SK-N-DZ (cell line): ENCODE data around the gene TAB3. TPM values are rescaled to one million over a fixed set of nuclear protein-coding genes. Genes with fewer than 3 reads are reported as not detected.

Source experiments
- DNase-seq: peaks from one replicate; pipeline ENCODE4 v3.0.0-alpha.2; 2015; ENCODE audit warnings: low spot score
- polyA plus RNA-seq, 2 experiments: library from polyadenylated mRNA; depleted of rRNA; stranded (reverse); fragments of >200 nt; gene quantifications; 2 replicates each; pipeline ENCODE4 v1.2.3, GENCODE V29; 2014

The TAB3 gene, protein sequence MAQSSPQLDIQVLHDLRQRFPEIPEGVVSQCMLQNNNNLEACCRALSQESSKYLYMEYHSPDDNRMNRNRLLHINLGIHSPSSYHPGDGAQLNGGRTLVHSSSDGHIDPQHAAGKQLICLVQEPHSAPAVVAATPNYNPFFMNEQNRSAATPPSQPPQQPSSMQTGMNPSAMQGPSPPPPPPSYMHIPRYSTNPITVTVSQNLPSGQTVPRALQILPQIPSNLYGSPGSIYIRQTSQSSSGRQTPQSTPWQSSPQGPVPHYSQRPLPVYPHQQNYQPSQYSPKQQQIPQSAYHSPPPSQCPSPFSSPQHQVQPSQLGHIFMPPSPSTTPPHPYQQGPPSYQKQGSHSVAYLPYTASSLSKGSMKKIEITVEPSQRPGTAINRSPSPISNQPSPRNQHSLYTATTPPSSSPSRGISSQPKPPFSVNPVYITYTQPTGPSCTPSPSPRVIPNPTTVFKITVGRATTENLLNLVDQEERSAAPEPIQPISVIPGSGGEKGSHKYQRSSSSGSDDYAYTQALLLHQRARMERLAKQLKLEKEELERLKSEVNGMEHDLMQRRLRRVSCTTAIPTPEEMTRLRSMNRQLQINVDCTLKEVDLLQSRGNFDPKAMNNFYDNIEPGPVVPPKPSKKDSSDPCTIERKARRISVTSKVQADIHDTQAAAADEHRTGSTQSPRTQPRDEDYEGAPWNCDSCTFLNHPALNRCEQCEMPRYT
- 12.8 and 17.1 TPM in 2 replicates for polyA plus RNA-seq (2014; cell fraction: cytosol; rRNA removed)
- polyA plus RNA-seq (2014; cell fraction: nucleus; rRNA removed), result 9.7 and 18.1 TPM in 2 replicates

DNA sequence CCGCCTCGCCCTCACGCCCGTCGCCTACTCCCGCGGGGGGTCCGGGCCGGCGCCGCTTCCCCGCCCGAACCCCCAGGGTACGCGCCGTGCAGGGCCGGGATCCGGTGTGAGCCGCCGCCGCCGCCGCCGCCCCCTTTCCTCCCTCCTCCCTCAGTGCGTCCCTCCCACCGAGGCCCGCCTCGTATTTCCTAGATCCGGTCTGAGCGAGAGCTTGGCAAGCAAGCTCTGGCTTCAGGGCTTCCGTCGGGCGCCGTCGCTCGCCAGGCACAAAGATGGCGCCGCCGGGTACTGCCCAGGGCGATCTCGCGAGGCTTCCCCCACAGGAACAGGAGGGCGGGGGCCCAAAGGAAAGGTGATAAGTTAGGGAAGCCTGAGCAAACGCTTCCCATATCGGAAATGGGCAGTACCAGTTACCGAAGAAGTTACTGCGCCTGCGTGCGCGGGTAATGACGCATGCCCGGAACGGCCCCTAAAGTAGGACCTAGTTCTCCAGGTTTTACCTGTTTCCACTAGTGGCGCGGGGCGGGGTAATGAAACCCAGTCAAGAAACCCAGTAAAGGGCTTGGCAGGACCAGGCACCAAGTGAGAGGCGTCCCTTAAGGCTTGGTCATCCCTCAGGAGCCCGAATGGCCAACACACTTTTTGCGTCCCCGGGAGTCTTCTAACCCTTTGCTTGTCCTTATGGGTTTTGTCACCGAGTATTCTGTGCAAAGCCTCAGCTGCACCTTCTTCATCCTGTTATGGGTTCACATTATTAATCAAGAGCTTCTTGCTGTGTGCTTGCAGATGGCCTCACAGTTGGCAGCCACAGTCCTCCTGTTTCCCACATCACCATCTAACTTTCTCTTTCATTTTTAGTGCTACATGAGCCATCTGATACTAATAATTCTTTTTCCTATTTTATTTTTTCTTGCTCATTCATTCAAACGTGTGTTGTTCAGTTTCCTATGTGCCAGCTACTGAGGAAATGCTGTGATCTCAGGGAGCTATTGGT lies at the start of gene TAB3:
TSS of gene TAB3 (minus strand) at position 108 of the 994 bp plus-strand sequence. CDS start 29,666 bp downstream, outside the sequence.
- DNase-seq, result peak; percentile 95

DNA sequence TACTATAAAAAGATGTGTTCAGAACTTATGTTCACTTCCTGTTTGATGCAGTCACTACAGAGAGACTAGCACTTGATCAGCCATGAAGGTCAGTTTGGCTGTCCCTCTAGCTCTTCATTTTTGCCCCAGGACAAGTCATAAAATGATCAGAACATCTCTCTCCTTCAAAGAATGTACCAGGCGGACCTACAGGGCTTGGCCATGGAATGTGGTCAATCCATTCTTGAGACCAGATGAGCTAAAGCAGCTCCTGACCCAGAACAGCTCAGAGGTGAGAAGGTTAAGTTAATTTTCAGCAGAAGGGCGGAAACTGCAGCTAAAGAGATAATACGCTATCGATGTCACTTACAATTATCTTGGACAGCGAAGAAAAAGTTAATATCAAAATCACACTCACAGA lies 49.2 kb upstream of the TAB3 start:
- DNase-seq, result no peak

DNA sequence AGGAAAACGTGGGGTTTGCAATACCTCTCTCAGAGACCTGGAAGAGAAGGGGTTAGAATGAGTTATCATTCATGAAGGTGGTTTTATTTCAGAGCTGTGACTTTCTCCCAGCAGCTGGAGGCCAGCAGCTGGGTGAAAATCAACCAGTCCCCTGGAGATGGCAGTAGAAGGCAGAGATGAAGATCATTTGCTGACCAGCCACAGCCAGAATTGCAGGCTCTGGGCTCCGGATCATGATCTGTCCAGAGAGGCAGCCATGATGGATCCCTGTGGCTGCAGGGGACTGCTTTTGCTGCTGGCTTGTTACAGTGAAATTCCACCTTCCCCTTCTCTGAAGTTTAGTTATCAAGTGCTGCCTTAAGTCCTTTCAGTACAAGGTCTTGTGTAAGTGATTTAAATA lies 46.9 kb upstream of the TAB3 start:
- peak; percentile 53 for DNase-seq

DNA sequence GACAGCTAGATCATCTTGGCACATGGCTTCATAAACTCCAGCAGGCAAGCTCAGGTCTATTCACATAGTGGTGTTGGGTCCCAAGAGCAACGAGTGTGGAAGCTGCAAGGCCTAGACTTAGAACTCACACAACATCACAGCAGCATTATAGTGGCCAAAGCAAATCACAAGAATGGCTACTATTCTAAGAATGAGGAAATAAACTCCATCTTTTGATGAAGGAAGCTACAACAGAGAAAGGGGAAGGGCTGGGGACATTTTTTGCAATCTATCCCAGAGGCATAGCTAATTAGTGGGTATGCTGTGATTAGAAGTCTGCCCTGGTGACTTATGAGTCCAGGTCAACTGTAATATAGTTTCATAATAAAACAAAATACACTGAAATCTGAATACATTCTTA lies 42.9 kb upstream of the TAB3 start:
- DNase-seq, result no peak

DNA sequence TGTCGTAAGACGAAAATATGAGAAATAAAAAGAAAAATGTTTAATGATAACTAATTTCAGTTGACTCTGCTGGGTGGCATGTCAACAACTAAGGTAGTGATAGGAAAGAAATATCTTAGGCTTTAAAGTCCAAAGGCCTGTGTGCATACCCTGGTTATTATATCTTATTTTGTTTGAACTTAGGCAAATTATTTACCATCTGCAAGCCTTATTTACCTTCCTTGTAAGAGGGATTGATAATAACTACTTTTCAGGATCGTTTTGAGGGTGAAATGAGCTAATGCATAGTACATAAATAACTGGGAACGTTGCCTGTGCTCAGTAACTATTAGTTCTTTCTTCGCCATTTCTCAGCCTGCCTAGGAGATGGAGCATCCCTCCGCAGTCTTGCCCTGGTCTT lies 41.6 kb upstream of the TAB3 start:
- DNase-seq, result no peak

DNA sequence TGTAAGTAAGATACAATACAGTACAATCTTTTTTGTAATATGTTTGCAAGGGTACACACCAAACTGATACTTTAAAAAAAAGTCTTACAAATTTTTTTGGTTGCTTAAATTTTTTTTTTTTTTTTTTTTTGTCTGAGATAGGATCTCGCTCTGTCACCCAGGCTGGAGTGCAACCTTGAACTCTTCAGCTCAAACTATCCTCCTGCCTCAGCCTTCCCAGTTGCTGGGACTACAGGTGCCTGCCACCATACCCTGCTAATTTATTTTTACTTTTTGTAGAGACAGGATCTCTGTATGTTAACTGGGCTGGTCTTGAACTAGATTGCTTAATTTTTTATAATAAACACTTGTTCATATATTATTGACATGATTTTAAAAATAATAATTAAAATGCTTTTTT lies 41.1 kb upstream of the TAB3 start:
- no peak for DNase-seq

DNA sequence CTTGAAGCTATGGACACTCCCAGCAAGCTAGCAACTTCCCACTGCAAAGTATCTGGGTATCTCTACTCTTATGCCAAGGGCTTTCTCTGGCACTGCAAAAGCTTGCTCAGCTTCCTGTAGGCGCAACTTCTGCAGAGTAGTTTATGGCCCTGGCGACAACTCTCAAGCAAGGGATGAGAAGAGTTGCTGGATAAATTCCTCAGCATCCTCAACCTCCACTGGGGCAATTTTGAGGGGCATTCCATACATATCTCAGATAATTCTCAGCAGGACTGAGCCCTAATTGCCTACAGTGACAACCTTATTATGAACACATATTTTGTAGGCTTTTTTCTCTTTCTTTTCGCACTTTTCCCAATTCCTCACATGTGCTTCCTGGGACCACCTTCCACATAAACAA lies 31.2 kb upstream of the TAB3 start:
- DNase-seq, result no peak

DNA sequence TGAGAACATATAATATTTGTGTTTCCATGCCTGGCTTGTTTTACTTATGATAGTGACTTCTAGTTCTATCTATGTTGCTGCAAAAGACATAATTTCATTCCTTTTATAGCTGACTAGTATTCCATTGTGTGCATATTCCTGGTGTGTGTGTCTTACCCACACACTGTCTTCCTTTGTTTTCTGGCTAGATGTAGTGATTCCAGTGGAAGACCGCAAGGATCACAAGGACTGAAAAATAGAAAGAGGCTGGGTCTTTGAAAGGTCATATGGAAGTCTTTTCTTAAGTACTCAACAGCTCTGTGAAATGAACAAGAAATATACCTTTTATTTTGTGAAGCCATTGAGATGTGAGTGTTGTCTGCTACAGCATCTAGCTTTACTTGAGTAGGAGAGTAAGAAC lies 29.4 kb upstream of the TAB3 start:
- no peak for DNase-seq

DNA sequence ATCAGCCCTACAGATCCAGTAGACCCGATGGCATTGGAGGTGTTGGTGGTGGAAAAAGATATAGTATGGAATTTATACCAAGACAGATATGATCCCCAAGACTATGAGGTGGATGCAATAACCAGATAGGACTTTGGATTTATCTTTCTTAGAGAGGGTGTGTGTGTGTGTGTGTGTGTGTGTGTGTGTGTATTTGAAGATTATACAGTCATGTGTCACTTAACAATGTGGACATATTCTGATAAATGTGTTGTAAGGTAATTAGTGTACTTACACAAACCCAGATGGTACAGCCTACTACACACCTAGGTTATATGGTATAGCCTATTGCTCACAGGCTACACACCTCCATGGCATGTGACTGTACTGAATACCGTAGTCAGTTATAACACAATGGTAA lies 24.4 kb upstream of the TAB3 start:
- DNase-seq, result no peak

DNA sequence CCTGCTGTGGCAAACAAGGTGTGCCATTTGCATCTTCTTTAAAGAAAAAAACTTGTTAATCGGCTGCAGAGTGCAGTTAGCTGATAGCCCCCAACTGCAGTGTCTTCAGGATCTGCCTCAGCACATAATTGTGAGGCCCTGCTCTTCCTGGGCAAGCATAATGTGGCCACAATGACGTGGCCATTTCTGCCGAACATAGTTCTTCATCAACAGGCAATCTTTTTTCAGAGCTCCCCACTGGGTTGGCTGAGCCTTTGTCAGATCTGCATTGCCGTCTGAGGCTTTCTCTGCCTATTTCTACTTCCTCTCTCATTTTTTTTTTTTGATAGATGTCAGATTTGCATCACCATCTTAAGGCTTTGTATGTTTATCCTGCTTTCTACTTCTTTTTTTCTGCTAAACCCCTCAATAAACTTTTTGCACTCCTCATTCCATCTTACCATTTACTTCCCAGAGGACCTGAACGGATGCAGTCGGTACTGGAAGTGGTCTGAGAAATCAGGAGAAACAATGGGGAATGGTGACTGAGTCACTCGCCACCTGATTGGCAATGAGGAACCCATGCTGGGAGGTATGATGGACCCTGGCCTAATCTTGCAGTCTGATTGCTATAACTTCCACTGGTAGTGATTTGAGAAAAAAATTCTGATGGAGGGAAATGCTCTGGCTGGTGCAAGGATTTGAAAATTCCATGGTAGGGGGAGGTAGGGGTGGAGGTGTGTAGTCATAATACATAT lies 21.2 kb upstream of the TAB3 start:
- DNase-seq, result no peak

DNA sequence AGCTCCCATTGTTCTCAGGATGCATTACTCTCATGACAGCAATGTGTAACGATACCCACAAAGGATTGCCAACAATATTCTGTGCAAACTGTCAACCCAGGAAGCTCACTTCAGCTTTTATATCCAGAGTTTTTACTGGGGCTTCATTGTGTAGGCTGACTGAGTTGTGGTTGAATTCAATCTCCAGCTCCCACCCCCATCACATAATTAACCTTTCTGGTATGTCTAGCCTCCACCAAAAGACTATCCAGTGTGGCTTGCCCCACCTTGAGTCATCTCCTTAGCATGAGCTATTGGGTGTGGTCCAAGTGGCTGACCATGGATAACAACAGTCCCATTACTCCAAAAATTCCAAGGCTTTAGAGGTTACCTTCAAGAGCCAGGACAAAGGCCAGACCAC lies 17.7 kb upstream of the TAB3 start:
- DNase-seq, result no peak

DNA sequence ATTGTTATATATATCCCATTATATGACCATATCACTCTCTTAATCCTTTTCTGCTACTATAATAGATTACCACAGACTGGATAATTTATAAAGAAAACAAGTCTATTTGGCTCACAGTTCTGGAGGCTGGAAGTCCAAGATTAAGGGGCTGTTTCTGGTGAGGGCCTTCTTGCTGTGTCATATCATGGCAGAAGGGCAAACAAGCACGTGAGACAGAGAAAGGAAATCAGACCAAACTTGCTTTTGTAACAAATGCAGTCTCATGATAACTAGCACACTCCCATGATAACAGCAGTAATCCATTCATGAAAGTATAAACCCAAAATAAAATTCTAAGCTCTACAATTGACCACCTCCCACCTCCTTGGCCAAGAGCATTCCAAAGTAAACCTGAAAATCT lies 16.3 kb upstream of the TAB3 start:
- DNase-seq, result no peak

DNA sequence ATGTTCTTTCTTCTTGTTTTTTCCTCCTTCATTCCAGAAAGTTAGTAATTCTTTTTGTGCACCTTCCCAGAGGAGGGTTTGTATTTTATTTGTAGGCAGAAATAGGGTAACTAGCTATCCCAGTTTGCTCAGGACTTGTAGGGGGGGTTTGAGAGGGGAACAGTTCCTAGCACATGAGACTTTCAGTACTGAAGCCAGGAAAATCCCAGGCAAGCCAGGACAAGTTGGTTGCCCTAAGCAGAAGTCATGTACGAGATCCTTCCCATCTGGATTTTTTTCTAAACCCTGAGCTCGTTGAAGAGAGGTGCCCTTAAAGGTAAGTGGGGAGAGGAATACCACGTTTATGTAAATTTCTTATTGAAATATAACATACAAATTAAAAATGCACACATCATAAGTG lies 15.6 kb upstream of the TAB3 start:
- DNase-seq, result no peak

DNA sequence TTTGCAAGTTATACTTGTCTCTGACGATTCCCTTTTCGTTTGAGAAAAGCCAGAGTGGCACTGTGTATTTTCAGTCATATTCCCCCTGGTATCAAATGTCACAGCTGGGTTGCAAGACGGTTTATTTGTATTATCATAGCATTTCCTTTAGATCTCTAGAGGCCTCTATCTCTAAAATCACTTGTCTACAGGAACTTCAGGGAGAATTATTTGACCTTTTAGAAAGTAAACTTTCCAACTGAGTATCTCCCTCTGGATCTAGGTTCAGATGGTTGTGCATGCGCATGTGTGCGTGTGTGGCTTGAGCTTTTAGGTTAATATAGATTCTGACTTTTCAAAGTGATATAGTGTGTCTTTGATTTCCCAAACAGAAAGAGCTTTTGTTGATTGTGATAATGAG lies 15.1 kb upstream of the TAB3 start:
- no peak for DNase-seq

DNA sequence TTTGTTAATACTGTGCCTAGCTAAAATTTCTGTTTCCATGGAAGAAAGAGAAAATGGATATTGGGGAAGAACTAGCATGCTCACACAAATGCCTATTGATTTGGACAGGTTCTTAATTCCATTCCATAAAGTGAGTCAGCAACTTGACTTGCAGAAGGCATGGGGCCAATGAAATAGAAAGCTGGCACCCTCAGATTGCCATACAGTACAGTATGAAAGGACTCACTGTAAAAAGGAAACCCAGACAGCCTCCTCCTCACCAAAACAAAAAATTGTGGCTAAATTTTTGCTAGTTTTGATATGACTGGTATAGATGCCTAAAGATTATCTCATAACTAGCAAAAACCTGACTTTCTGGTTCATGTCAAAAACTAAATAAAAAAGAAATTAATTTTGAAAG lies 11.2 kb upstream of the TAB3 start:
- DNase-seq, result no peak

DNA sequence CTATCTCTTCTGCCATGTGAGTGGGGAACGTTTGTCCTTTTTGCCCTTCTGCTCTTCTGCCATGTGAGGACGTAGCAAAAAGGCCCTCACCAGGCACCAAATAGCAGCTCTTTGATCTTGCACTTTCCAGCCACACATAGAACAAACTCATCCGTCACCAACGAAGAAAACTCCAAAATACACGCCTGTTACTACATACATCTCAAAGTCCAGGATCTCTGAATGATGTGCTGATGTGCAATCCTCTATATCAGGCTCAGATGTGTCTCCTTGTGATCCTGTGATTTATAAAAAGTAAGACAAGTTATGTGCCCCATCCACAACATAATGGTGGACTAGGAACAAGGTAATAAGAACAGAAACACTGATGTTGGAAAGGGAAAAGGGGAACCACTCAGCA lies 9.8 kb upstream of the TAB3 start:
- DNase-seq, result no peak

DNA sequence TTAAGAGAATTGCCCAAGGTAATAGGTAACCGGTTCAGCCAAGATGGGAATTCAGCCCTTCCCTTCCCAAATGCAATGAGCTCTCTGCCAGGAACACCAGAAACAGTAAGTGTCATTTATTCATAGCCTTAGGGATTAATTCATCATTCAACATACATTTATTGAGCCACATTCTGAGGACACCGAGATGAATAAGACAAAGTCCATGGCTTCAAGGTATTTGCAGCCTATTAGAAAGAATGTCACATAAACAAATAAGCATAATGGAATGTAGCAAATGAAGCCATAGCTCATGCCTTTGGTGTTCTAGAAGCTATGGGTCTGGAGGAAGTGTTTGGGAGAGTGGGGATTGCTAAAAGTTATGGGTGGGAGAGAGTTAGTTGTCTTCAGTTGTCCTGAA lies 6.3 kb upstream of the TAB3 start:
- no peak for DNase-seq

DNA sequence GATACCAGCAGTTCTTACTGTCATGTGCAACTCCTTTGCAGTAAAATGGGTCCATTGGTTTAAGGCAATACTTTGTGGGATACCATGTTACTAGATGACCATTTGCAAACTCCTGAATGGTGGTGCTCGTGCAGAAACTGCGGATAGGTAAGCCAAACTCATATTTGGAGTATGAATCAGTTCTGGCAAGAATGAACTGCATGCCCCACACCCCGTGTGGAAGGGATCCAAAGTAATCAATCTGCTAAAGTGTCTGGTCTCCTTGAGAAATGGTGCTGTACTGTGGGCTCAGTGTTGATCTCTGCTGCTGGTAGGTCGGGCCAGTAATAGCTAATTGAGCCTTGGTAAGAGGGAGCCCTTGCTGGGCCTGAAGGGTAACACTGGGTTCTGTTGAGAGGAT lies 4.2 kb upstream of the TAB3 start:
- DNase-seq, result no peak

DNA sequence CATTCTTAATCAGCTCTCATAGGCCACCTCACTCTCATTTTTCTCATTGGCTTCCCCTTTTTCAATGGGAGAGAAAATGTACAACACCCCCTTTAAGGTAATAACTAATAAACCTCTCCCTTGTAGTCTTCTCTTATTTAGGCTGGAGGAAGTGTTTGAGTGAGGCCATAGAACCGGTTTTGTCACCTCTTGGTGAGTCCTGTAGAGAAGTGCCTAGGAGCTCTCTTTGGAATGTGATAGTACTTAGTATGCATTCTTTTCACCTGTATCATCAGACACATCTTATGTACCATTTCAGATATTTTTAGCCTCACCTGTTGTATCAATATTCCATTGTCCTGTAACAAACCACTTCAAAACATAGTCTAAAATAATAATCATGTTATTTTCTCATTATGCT lies 3.5 kb upstream of the TAB3 start:
- DNase-seq, result no peak

DNA sequence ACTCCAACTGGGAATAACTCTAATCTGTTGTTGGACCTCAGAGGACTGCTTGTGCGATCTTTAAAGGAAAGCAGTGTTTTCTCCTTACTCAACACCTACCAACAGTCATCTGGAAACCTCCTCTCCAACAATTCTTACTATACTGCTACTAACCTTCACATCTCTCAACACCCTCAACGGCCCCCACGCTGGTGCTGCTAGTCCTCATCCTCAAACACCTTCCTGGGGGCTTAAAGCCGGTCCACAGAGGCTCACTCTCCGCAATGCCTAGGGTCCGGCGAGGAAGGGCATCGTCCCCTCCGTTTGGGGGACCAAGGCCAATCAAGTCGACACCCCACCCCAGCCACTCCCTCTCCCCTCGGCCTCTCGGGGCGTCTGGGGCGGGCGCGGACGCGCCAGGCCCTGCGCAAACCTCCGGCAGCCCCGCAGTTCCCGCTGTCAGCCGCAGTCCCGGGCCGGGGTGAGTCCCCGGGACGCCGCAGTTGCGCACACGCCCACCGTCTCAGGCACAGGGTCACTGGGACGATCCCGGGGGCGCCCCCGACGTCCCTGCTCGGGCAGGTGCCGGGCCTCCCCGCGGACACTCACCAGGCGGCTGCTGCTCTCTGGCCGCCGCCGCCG lies 418 bp downstream of the TAB3 start:
- DNase-seq, result peak; percentile 6

DNA sequence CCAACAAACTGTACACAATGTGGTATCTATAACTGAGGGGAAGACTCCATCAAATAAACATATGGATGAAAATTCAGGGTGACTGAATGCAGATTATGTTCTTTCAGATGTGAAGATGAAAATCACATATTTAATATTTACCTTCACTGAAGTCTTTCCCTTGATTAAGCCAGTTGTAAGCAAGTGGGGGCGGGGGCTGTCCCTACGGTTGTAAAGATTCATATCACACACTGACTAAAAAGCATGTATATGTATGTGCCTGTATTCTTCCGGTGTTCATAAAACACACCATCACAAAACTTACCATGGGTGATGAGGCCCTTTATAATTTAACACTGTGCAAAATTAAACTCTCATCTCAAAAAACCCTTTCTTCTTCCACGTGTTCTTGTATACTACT lies 1.3 kb downstream of the TAB3 start:
- no peak for DNase-seq
